ENCODE measurements around the gene STAT5A.
"Not testable (repeated sequence)": the region's sequence is repeated elsewhere in the genome, so short reads cannot be mapped to it uniquely, and the experiment has no call there.

STAT5A gene

DNA sequence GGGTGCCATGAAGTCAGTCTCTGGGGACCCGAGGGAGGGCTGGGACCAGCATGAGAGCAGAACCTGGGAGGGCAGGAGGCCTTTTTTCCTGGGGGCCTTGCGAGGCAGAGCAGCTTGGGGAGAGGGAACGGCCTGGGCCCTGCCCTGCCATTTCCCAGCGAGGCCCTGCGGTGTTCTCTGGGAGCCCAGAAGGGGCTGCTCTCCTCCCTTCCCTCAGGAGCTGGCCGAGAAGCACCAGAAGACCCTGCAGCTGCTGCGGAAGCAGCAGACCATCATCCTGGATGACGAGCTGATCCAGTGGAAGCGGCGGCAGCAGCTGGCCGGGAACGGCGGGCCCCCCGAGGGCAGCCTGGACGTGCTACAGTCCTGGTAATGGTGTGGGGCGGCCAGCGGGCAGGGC, 11.6 kb downstream of the STAT5A start:
- H3K27me3 ChIP-seq (ENCODE audit: low read depth); DNase-seq (ENCODE audit: low spot score in 2 of 2); H3K36me3 ChIP-seq (replicated peaks); H3K4me3 ChIP-seq; H3K9me3 ChIP-seq; H3K4me1 ChIP-seq; in situ Hi-C loops (cut with MboI; ENCODE audit: low sequenced_read_pairs): not testable (repeated sequence)

- Histone ChIP-seq H3K4me3 (no peak overlapping the region), H3K36me3 (replicated peaks) (no peaks in the 10 kb centered on the region), H3K27me3 (ENCODE audit: low read depth) (no peaks in the 10 kb centered on the region), H3K9me3 (no peaks in the 10 kb centered on the region), H3K4me1 (no peaks in the 10 kb centered on the region)
- in situ Hi-C loops (cut with MboI; ENCODE audit: low sequenced_read_pairs): no loop called here
- no peak for DNase-seq (ENCODE audit: low spot score in 2 of 2)
These were observed 12.7 kb downstream of the STAT5A start for GRCh38 chr17:42301022-42301421.

DNA sequence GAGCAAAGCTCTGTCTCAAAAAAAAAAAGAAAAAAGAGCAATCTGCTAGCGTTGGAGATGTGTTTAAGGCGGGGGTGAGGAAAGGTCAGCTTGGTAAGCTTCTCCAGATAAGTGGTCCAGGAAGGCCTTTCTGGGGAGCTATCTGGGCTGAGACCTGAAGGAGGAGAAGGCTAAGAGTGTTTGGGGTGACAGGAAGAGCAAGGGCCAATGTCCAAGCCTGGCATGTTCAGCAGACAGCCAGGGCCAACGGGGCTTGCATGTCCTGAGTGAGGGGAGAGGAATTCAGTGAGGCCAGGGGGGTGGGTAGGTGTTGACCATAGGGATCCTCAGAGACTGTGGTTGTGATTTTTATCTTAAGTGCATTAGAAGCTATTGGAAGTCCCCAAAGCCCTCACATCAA, 15.4 kb downstream of the STAT5A start:
- Histone ChIP-seq H3K36me3 (replicated peaks) (no peaks in the 10 kb centered on the region), H3K27me3 (ENCODE audit: low read depth) (no peaks in the 10 kb centered on the region), H3K4me3 (no peak overlapping the region), H3K9me3 (no peaks in the 10 kb centered on the region), H3K4me1 (no peaks in the 10 kb centered on the region)
- in situ Hi-C loops (cut with MboI; ENCODE audit: low sequenced_read_pairs): no loop called here
- no peak for DNase-seq (ENCODE audit: low spot score in 2 of 2)

DNA sequence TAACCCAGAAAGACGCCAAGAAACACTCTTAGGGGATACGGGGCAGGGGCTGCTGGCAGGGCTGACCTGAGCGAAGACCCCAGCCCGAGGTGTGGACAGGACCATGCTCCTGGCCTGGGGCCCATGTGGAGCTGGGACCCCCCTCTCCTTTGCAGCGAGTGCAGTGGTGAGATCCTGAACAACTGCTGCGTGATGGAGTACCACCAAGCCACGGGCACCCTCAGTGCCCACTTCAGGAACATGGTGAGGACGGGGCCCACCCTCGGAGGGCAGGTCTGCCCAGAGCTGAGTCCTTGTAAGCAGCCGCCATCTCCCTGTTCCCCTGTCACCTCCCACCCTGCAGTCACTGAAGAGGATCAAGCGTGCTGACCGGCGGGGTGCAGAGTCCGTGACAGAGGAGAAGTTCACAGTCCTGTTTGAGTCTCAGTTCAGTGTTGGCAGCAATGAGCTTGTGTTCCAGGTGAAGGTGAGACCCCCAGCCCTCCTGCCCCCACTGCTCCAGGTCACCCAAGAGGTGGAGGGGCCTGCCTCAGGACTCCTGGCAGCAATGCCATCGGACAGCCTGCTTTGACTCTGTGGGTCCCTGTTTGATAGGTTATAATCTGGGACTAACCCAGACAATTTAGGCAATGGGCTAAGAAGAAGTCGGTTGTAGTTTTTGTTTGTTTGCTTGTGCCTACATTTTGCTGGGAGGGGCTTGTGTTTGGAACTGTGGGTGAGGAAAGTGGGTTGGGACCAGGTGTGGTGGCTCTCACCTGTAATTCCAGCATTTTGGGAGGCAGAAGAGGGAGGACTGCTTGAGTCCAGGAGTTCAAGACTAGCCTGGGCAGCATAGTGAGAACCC, 16.1 kb downstream of the STAT5A start:
- in situ Hi-C loops (cut with MboI; ENCODE audit: low sequenced_read_pairs): no loop called here
- no peak for DNase-seq (ENCODE audit: low spot score in 2 of 2)
- no peaks in the 10 kb centered on the region for H3K36me3 ChIP-seq (replicated peaks)
- no peaks in the 10 kb centered on the region for H3K27me3 ChIP-seq (ENCODE audit: low read depth)
- H3K9me3 ChIP-seq: no peaks in the 10 kb centered on the region
- no peaks in the 10 kb centered on the region for H3K4me1 ChIP-seq
- H3K4me3 ChIP-seq: no peak overlapping the region

GRCh38 chr17:42305031-42305330, 16.7 kb downstream of the STAT5A start:
- H3K27me3 ChIP-seq (ENCODE audit: low read depth); H3K36me3 ChIP-seq (replicated peaks); in situ Hi-C loops (cut with MboI; ENCODE audit: low sequenced_read_pairs); H3K4me3 ChIP-seq; DNase-seq (ENCODE audit: low spot score in 2 of 2); H3K9me3 ChIP-seq; H3K4me1 ChIP-seq: not testable (repeated sequence)

- no peak for DNase-seq (ENCODE audit: low spot score in 2 of 2)
- Histone ChIP-seq H3K27me3 (ENCODE audit: low read depth) (no peaks in the 10 kb centered on the region), H3K4me1 (no peaks in the 10 kb centered on the region), H3K36me3 (replicated peaks) (no peaks in the 10 kb centered on the region), H3K9me3 (no peaks in the 10 kb centered on the region), H3K4me3 (no peak overlapping the region)
- in situ Hi-C loops (cut with MboI; ENCODE audit: low sequenced_read_pairs): no loop called here
These were observed 17.5 kb downstream of the STAT5A start for GRCh38 chr17:42305543-42306384.

- in situ Hi-C loops (cut with MboI; ENCODE audit: low sequenced_read_pairs): no loop called here
- H3K36me3 ChIP-seq (replicated peaks): peaks cover under 1% of the 10 kb centered on the region; the same call in 1 of the 2 replicates
- no peaks in the 10 kb centered on the region for H3K27me3 ChIP-seq (ENCODE audit: low read depth)
- H3K4me3 ChIP-seq: no peak overlapping the region
- no peak for DNase-seq (ENCODE audit: low spot score in 2 of 2)
- H3K4me1 ChIP-seq: no peaks in the 10 kb centered on the region
- H3K9me3 ChIP-seq: no peaks in the 10 kb centered on the region
These were observed 18.0 kb downstream of the STAT5A start for GRCh38 chr17:42306385-42306667.

- Histone ChIP-seq H3K27me3 (ENCODE audit: low read depth) (no peaks in the 10 kb centered on the region), H3K9me3 (no peaks in the 10 kb centered on the region), H3K4me1 (peaks cover 3% of the 10 kb centered on the region), H3K36me3 (replicated peaks) (peaks cover 7% of the 10 kb centered on the region; the same call in 1 of the 2 replicates), H3K4me3 (no peak overlapping the region)
- in situ Hi-C loops (cut with MboI; ENCODE audit: low sequenced_read_pairs): no loop called here
- no peak for DNase-seq (ENCODE audit: low spot score in 2 of 2)
These were observed 19.1 kb downstream of the STAT5A start for GRCh38 chr17:42307362-42307927.

DNA sequence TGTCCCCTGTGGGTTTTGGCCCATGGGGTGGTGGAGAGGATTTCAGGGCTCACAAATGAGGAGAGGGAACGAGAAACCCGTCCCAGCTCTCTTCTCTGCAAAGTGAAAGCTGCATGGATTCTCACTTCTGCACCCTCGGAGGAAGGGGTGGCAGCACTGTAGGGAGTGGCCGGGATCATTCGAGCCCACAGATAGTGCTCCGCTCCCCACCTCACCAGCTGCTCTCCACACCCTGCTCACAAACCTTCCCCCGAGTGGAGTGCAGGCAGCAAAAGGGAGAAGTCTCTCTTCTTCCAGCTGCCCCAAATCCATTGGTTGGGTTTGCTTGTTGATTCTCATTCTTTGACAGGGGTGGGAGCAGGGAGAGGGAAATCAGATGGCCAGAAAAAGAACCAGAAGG, 20.1 kb downstream of the STAT5A start:
- Histone ChIP-seq H3K4me1 (peaks cover 3% of the 10 kb centered on the region), H3K9me3 (no peaks in the 10 kb centered on the region), H3K27me3 (ENCODE audit: low read depth) (no peaks in the 10 kb centered on the region), H3K4me3 (no peak overlapping the region), H3K36me3 (replicated peaks) (peaks cover 7% of the 10 kb centered on the region)
- no peak for DNase-seq (ENCODE audit: low spot score in 2 of 2)
- in situ Hi-C loops (cut with MboI; ENCODE audit: low sequenced_read_pairs): no loop called here

DNA sequence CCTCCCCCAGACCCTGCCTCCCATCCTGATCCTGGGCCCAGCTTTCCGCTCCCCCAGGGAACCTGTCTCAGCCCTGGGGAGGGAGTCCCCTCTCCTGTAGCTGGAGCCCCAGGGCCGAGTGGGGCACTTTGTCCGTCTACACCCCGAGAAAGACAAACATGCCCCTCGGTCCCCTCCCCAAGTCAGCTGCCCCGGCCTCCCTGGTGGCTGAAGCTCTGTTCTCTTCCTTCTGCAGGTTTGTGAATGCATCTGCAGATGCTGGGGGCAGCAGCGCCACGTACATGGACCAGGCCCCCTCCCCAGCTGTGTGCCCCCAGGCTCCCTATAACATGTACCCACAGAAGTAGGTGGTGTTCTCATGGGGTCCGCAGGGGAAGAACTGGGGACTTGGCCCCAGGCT, 20.8 kb downstream of the STAT5A start:
- Histone ChIP-seq H3K9me3 (no peaks in the 10 kb centered on the region), H3K4me3 (no peak overlapping the region), H3K4me1 (peaks cover 3% of the 10 kb centered on the region), H3K27me3 (ENCODE audit: low read depth) (no peaks in the 10 kb centered on the region), H3K36me3 (replicated peaks) (peaks cover 10% of the 10 kb centered on the region)
- in situ Hi-C loops (cut with MboI; ENCODE audit: low sequenced_read_pairs): no loop called here
- no peak for DNase-seq (ENCODE audit: low spot score in 2 of 2)

DNA sequence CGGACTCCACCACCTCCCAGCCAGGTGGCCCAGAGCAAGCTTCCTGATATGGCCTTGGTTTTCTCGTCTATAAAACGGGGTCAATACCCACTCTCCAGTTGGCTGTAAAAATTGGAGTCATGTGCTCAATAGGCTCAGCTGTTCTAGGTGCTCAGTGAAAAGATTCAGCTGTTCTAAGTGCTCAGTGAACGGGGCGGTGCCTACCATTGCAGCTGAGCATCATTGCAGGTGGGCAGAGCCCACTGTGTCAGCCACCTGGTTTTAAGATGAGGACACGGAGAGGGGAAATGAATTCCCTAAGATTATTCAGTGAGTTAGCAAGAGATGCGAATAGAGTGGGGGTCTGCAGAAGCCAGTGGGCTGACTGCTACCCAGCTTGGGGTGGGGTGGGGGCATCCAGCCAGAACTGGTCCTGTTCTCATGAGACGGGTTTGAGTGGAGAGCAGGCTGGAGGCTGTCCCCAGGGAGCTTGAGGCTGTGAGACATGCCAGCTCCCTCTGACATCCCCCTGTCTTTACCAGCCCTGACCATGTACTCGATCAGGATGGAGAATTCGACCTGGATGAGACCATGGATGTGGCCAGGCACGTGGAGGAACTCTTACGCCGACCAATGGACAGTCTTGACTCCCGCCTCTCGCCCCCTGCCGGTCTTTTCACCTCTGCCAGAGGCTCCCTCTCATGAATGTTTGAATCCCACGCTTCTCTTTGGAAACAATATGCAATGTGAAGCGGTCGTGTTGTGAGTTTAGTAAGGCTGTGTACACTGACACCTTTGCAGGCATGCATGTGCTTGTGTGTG, 21.9 kb downstream of the STAT5A start:
- Histone ChIP-seq H3K4me1 (peaks cover 3% of the 10 kb centered on the region), H3K9me3 (no peaks in the 10 kb centered on the region), H3K4me3 (no peak overlapping the region), H3K27me3 (ENCODE audit: low read depth) (no peaks in the 10 kb centered on the region), H3K36me3 (replicated peaks) (peaks cover 12% of the 10 kb centered on the region)
- DNase-seq (ENCODE audit: low spot score in 2 of 2): no peak
- in situ Hi-C loops (cut with MboI; ENCODE audit: low sequenced_read_pairs): no loop called here

- no peak overlapping the region for H3K4me3 ChIP-seq
- H3K9me3 ChIP-seq: no peaks in the 10 kb centered on the region
- in situ Hi-C loops (cut with MboI; ENCODE audit: low sequenced_read_pairs): no loop called here
- H3K4me1 ChIP-seq: peaks cover 3% of the 10 kb centered on the region
- no peak for DNase-seq (ENCODE audit: low spot score in 2 of 2)
- peaks cover 17% of the 10 kb centered on the region for H3K36me3 ChIP-seq (replicated peaks)
- H3K27me3 ChIP-seq (ENCODE audit: low read depth): no peaks in the 10 kb centered on the region
These were observed 22.5 kb downstream of the STAT5A start for GRCh38 chr17:42310787-42311215.

DNA sequence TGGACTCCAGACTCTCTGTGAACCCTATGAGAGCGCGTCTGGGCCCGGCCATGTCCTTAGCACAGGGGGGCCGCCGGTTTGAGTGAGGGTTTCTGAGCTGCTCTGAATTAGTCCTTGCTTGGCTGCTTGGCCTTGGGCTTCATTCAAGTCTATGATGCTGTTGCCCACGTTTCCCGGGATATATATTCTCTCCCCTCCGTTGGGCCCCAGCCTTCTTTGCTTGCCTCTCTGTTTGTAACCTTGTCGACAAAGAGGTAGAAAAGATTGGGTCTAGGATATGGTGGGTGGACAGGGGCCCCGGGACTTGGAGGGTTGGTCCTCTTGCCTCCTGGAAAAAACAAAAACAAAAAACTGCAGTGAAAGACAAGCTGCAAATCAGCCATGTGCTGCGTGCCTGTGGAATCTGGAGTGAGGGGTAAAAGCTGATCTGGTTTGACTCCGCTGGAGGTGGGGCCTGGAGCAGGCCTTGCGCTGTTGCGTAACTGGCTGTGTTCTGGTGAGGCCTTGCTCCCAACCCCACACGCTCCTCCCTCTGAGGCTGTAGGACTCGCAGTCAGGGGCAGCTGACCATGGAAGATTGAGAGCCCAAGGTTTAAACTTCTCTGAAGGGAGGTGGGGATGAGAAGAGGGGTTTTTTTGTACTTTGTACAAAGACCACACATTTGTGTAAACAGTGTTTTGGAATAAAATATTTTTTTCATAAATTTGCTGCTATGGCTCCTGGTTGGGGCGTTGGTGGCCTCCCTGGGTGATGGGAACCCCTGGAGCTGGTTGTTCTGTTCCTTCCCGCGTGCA, 23.1 kb downstream of the STAT5A start:
- no peak for DNase-seq (ENCODE audit: low spot score in 2 of 2)

More for the DNA sequence above, 23.1 kb downstream of the STAT5A start:
- peaks cover 3% of the 10 kb centered on the region for H3K4me1 ChIP-seq
- peaks cover 21% of the 10 kb centered on the region for H3K36me3 ChIP-seq (replicated peaks)
- in situ Hi-C loops (cut with MboI; ENCODE audit: low sequenced_read_pairs): no loop called here
- no peaks in the 10 kb centered on the region for H3K27me3 ChIP-seq (ENCODE audit: low read depth)
- no peak overlapping the region for H3K4me3 ChIP-seq
- no peaks in the 10 kb centered on the region for H3K9me3 ChIP-seq

Measured in HAP-1 (cell line).